ENCODE measurements around the gene RANBP1. TPM values are rescaled to one million over a fixed set of nuclear protein-coding genes. Genes with fewer than 3 reads are reported as not detected.

RANBP1 gene
- total and polyA plus RNA-seq, 2 of the 8 experiments (the other 6 are each of a cell fraction or from before 2014, with no cell fraction given): 343 to 484 TPM

DNA sequence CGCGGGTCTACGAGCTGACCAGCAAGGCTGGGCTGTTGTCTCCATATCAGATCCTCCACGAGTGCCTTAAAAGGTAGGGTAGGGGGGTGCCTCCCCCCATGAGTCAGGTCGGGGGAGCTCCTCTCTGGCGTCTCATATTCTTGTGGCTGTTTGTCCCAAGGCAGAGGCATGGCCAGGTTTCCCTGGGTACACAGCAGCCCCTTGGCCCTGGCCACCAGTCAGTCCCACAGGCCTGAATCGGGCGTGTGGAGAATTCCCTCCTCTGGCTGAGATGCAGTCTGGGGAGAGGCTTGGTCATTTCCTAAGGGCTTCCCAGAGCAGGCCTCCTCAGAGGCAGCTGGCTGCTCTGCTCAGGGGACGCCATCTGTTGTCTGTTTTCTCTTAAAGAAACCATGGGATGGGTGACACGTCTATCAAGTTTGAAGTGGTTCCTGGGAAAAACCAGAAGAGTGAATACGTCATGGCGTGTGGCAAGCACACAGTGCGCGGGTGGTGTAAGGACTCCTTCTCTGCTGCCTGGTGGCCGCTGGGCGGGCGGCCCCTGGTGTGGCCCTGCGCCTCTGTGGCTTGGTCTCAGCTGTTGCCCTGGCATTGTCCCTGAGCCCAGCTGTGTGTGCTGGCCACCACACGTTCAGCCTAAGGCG lies 9.6 kb upstream of the RANBP1 start:
- H2AFZ ChIP-seq (ENCODE audit: low read length): no peak overlapping the region
- H3K18ac ChIP-seq (ENCODE audit: extremely low read depth, low read length): no peak overlapping the region
- H3K56ac ChIP-seq (replicated peaks; ENCODE audit: insufficient read length, low read depth, low read length): no peak overlapping the region
- no peak overlapping the region for H2BK15ac ChIP-seq (ENCODE audit: low read length)
- FAIRE-seq (no peak), DNase-seq (ENCODE audit: low read depth in 1 of 2, low spot score in 2 of 2) (no peak)
- peaks cover 21 to 54% of the 10 kb centered on the region in 2 experiments for H4K20me1 ChIP-seq (replicated peaks in 1 of 2; ENCODE audit: control insufficient read depth in 1 of 2, insufficient read depth in 2 of 2, low read length in 2 of 2)
- H2BK12ac ChIP-seq (ENCODE audit: low read depth, low read length): no peak overlapping the region
- no peak overlapping the region for H2BK5ac ChIP-seq (ENCODE audit: low read depth, low read length)
- H2BK20ac ChIP-seq (ENCODE audit: low read length): no peak overlapping the region
- H3K79me1 ChIP-seq (ENCODE audit: low read depth, low read length): peaks cover 14% of the 10 kb centered on the region
- H2BK120ac ChIP-seq (replicated peaks; ENCODE audit: low read depth, low read length): no peak overlapping the region
- no peak for TF ChIP-seq TAF7 (optimal IDR thresholded peaks at IDR 0.05; ENCODE audit: borderline replicate concordance, low read depth, low read length)
- no peak for TF ChIP-seq SP4 (IDR thresholded peaks at IDR 0.05; ENCODE audit: low read length)
- TF ChIP-seq POLR2A (IDR thresholded peaks at IDR 0.05; ENCODE audit: control extremely low read depth in 1 of 2, low read depth in 2 of 2, low read length in 2 of 2): no peak
- no peak for TF ChIP-seq CHD2 (IDR thresholded peaks at IDR 0.05; ENCODE audit: low read length)
- no peak for TF ChIP-seq GTF2F1 (IDR thresholded peaks at IDR 0.05; ENCODE audit: borderline replicate concordance, low read depth, low read length)
- H3K4me2 ChIP-seq (ENCODE audit: insufficient read depth in 1 of 2, low read depth in 2 of 2, low read length in 2 of 2): no peak overlapping the region
- no peaks in the 10 kb centered on the region for H3K9me3 ChIP-seq (ENCODE audit: insufficient read depth in 2 of 2, low read depth in 1 of 2, low read length in 1 of 2)
- 90% methylated on average over 20 of the region's 20 CpGs; no CpG with 5 or more reads in 1 of the 2 experiments for WGBS, 2 experiments (ENCODE audit: extremely low coverage in 1 of 2, insufficient coverage in 1 of 2, insufficient read length in 1 of 2, insufficient replicate concordance in 2 of 2, low coverage in 1 of 2, low lambda C conversion rate in 2 of 2, missing lambda C conversion rate in 1 of 2)
- no peak overlapping the region for H3K14ac ChIP-seq (ENCODE audit: insufficient read length)
- H2AK5ac ChIP-seq (ENCODE audit: low read depth, low read length): no peak overlapping the region
- H4K91ac ChIP-seq (replicated peaks; ENCODE audit: insufficient read length, low read length): no peak overlapping the region
- no peak overlapping the region for H3K27ac ChIP-seq (ENCODE audit: low read depth, low read length)
- H3K23me2 ChIP-seq (ENCODE audit: low read depth, low read length): no peaks in the 10 kb centered on the region
- H3K79me2 ChIP-seq (ENCODE audit: control insufficient read depth in 1 of 2, insufficient read depth in 2 of 2, low read length in 2 of 2): peaks cover 0 to 19% of the 10 kb centered on the region in 2 experiments; a peak in 3 of 4 replicates
- no peak overlapping the region for H3K23ac ChIP-seq (ENCODE audit: insufficient read length)
- peaks cover 59 to 83% (median 67%) of the 10 kb centered on the region in 4 experiments for H3K36me3 ChIP-seq (ENCODE audit: control insufficient read depth in 2 of 4, insufficient read depth in 4 of 4, low read length in 3 of 4)
- ChIA-PET POLR2A (ENCODE audit: partially characterized antibody) (interaction anchor here (1.2 to 29.4 kb wide), 5 partner anchors 5 to 27 kb away, joined by 4 to 598 read pairs (median 43); partner anchors contain the start of genes DGCR8, RANBP1 and TRMT2A), CTCF (ENCODE audit: partially characterized antibody) (interaction anchor here (1.4 to 3.3 kb wide), 4 partner anchors 10 to 21 kb away, joined by 4 to 16 read pairs (median 8); no protein-coding TSS in a partner anchor)
- H4K5ac ChIP-seq (ENCODE audit: insufficient read length, low read depth, low read length): no peak overlapping the region
- no peak overlapping the region for H3K4me3 ChIP-seq (ENCODE audit: extremely low read depth in 1 of 4, insufficient read depth in 2 of 4, low read depth in 3 of 4, low read length in 4 of 4)
- no peak overlapping the region for H4K8ac ChIP-seq (ENCODE audit: extremely low read depth, insufficient read depth, low read length)
- H3K4ac ChIP-seq (replicated peaks; ENCODE audit: insufficient read length, low read depth, low read length): no peak overlapping the region
- no peaks in the 10 kb centered on the region for H3K4me1 ChIP-seq (replicated peaks in 1 of 4; ENCODE audit: control insufficient read depth in 3 of 4, insufficient read depth in 4 of 4, low read length in 3 of 4)
- no peaks in the 10 kb centered on the region for H3K27me3 ChIP-seq (replicated peaks in 1 of 4; ENCODE audit: control insufficient read depth in 3 of 4, extremely low read depth in 1 of 4, insufficient read depth in 3 of 4, low read length in 3 of 4)
- H3K9ac ChIP-seq (replicated peaks in 1 of 4; ENCODE audit: extremely low read depth in 1 of 4, low read depth in 3 of 4, low read length in 3 of 4): no peak overlapping the region

Measured in H1 (cell line).